ENCODE data around the gene MFRP.

DNA sequence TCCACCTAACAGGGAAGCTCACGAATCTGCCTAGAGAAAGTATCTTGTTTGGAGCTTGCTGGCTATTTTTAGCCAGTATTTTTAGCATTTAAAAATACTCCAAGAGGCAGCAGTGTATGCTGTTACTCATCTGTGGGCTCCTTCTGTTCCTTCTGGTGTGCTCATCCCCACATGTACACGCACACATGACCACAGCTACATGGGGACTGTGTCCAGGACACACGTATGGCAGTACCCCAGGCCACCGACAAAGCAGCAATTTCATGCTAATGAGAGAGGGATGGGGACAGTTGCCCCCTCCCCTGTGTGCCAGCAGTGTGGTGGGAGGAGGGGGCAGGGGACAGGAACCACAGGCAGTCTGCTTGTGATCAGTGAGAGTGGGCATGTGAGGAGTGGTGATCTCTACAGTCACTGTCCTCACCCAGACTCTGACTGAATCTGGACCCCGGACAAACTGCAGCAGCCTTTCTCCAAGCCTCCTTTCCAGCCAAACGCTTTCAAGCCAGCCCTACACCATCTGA, 18.6 kb upstream of the MFRP start:
- TF ChIP-seq POLR2AphosphoS5 (IDR thresholded peaks at IDR 0.05; ENCODE audit: low read depth, low read length) (no peak), POLR2A (IDR thresholded peaks at IDR 0.05; ENCODE audit: low read depth, low read length) (no peak), TAF1 (IDR thresholded peaks at IDR 0.05; ENCODE audit: low read depth, low read length) (no peak)

All from GM12891 (cell line).